GM18909 (cell line): ENCODE measurements around the gene SAG.
"Not testable (repeated sequence)": the region's sequence is repeated elsewhere in the genome, so short reads cannot be mapped to it uniquely, and the experiment has no call there.

ENCODE experiments used
- ATAC-seq: cut with Tn5 transposase; IDR thresholded peaks from one replicate; pipeline ENCODE4 v1.9.1; 2021; ENCODE audit warnings: mild to moderate bottlenecking; ENCODE audit not compliant: unreplicated experiment, poor library complexity

The SAG gene

GRCh38 chr2:233374776-233375175 lies 67.2 kb downstream of the SAG start:
- not testable (repeated sequence) for ATAC-seq

GRCh38 chr2:233375490-233376314 lies 68.1 kb downstream of the SAG start:
- ATAC-seq, result no peak

- ATAC-seq, result no peak
These were observed 71.4 kb downstream of the SAG start for GRCh38 chr2:233379034-233379433.

- ATAC-seq, result no peak
These were observed 71.8 kb downstream of the SAG start for GRCh38 chr2:233379441-233379840.

GRCh38 chr2:233380132-233380895 lies 72.7 kb downstream of the SAG start:
- ATAC-seq, result peak; percentile 51

GRCh38 chr2:233380995-233381637 lies 73.5 kb downstream of the SAG start:
- ATAC-seq, result no peak

- ATAC-seq, result no peak
These were observed 74.0 kb downstream of the SAG start for GRCh38 chr2:233381638-233381995.

GRCh38 chr2:233384015-233384414 lies 76.4 kb downstream of the SAG start:
- no peak for ATAC-seq

- peak; percentile 10 for ATAC-seq
These were observed 77.3 kb downstream of the SAG start for GRCh38 chr2:233384811-233385488.

GRCh38 chr2:233385489-233386044 lies 78.0 kb downstream of the SAG start:
- peak; percentile 73 for ATAC-seq

- no peak for ATAC-seq
These were observed 78.9 kb downstream of the SAG start for GRCh38 chr2:233386382-233387041.

GRCh38 chr2:233387225-233387624 lies 79.6 kb downstream of the SAG start:
- ATAC-seq, result no peak

GRCh38 chr2:233387667-233388528 lies 80.3 kb downstream of the SAG start:
- no peak for ATAC-seq

GRCh38 chr2:233389601-233390125 lies 82.0 kb downstream of the SAG start:
- ATAC-seq, result no peak

GRCh38 chr2:233395687-233396086 lies 88.1 kb downstream of the SAG start:
- ATAC-seq, result no peak
